Smooth muscle cell (in vitro differentiated cells): ENCODE data around the gene TIFAB. TPM values are rescaled to one million over a fixed set of nuclear protein-coding genes. Genes with fewer than 3 reads are reported as not detected.

ENCODE experiments used
- DNase-seq: peaks from one replicate; lab custom pipeline; 2025; ENCODE audit not compliant: unreplicated experiment; lab: John Stamatoyannopoulos, UW
- H2AFZ ChIP-seq: fragments of 200-600 bp; sonication (generic); 2 replicates; pipeline ENCODE4 v1.6.0; 2016; ENCODE audit warnings: antibody characterized with exemption, low read depth, mild to moderate bottlenecking
- H3F3A ChIP-seq: fragments of 200-600 bp; sonication (generic); 2 replicates; pipeline ENCODE4 v1.6.0; 2017; ENCODE audit warnings: antibody characterized with exemption, low read depth
- H3K27ac ChIP-seq: fragments of 200-600 bp; sonication (generic); 2 replicates; pipeline ENCODE4 v1.5.1; 2016; ENCODE audit warnings: low read depth, mild to moderate bottlenecking
- H3K27me3 ChIP-seq: fragments of 200-600 bp; sonication (generic); 2 replicates; pipeline ENCODE4 v1.6.1; 2016; ENCODE audit warnings: low read depth, mild to moderate bottlenecking
- H3K36me3 ChIP-seq: fragments of 200-600 bp; sonication (generic); 2 replicates; pipeline ENCODE4 v1.5.1; 2016; ENCODE audit warnings: low read depth
- H3K4me1 ChIP-seq: fragments of 200-600 bp; sonication (generic); 2 replicates; pipeline ENCODE4 v1.5.1; 2016; ENCODE audit warnings: low read depth
- H3K4me2 ChIP-seq: fragments of 200-600 bp; sonication (generic); 2 replicates; pipeline ENCODE4 v1.6.0; 2016; ENCODE audit warnings: mild to moderate bottlenecking
- H3K4me3 ChIP-seq: fragments of 200-600 bp; sonication (generic); 2 replicates; pipeline ENCODE4 v1.5.1; 2016; ENCODE audit warnings: mild to moderate bottlenecking
- H3K79me2 ChIP-seq: fragments of 200-600 bp; sonication (generic); 2 replicates; pipeline ENCODE4 v1.6.0; 2016; ENCODE audit warnings: low read depth, mild to moderate bottlenecking
- H3K9ac ChIP-seq: fragments of 200-600 bp; sonication (generic); 2 replicates; pipeline ENCODE4 v1.6.0; 2016; ENCODE audit warnings: low read depth
- H3K9me3 ChIP-seq: fragments of 200-600 bp; sonication (generic); replicated peaks from 2 replicates; pipeline ENCODE4 v1.5.1; 2016; ENCODE audit warnings: low read depth
- H4K20me1 ChIP-seq: fragments of 200-600 bp; sonication (generic); 2 replicates; pipeline ENCODE4 v1.6.0; 2016; ENCODE audit warnings: low read depth
- WGBS: methylation state at CpG from one replicate; pipeline ENCODE4 v1.1.7; 2016; ENCODE audit warnings: low lambda C conversion rate; 5-methylcytosine and 5-hydroxymethylcytosine counted together
- polyA plus RNA-seq: library from polyadenylated mRNA; unstranded; fragments of >200 nt; fragmentation: Nextera tagmentation; extraction: Ambion mirVana; gene quantifications from 2 replicates; pipeline ENCODE4 v1.2.1, GENCODE V29; 2016
- total RNA-seq: library from RNA; depleted of rRNA; stranded (reverse); fragments of >200 nt; gene quantifications from 2 replicates; pipeline ENCODE4 v1.2.3, GENCODE V29; 2014
- TF ChIP-seq, protein P1 (sequence below): fragments of 200-600 bp; sonication (generic); IDR thresholded peaks from 2 replicates; pipeline ENCODE4 v1.5.1; 2017; ENCODE audit warnings: borderline replicate concordance, mild to moderate bottlenecking, antibody characterized with exemption; ENCODE audit not compliant: insufficient read depth, poor library complexity, severe bottlenecking

Gene TIFAB
- total and polyA plus RNA-seq, 2 experiments from 2014 or later, result 0.08 TPM; not detected in 1

GRCh38 chr5:135449644-135450043 is 2.5 kb downstream of the TIFAB start:
- H3K9ac ChIP-seq, result peak overlapping the region; percentile 17
- no peaks in the 10 kb centered on the region for H4K20me1 ChIP-seq
- TF ChIP-seq, protein P1, sequence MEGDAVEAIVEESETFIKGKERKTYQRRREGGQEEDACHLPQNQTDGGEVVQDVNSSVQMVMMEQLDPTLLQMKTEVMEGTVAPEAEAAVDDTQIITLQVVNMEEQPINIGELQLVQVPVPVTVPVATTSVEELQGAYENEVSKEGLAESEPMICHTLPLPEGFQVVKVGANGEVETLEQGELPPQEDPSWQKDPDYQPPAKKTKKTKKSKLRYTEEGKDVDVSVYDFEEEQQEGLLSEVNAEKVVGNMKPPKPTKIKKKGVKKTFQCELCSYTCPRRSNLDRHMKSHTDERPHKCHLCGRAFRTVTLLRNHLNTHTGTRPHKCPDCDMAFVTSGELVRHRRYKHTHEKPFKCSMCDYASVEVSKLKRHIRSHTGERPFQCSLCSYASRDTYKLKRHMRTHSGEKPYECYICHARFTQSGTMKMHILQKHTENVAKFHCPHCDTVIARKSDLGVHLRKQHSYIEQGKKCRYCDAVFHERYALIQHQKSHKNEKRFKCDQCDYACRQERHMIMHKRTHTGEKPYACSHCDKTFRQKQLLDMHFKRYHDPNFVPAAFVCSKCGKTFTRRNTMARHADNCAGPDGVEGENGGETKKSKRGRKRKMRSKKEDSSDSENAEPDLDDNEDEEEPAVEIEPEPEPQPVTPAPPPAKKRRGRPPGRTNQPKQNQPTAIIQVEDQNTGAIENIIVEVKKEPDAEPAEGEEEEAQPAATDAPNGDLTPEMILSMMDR, result no peak
- no peaks in the 10 kb centered on the region for H3K4me1 ChIP-seq
- H3K4me2 ChIP-seq, result peak overlapping the region; percentile 11
- H3K36me3 ChIP-seq, result no peaks in the 10 kb centered on the region
- no peaks in the 10 kb centered on the region for H3K79me2 ChIP-seq
- H3K27me3 ChIP-seq, result no peaks in the 10 kb centered on the region
- 95% methylated on average over 12 of the region's 12 CpGs for WGBS
- no peak for DNase-seq
- H3K27ac ChIP-seq, result peak overlapping the region; percentile 86
- no peaks in the 10 kb centered on the region for H3K9me3 ChIP-seq
- H3K4me3 ChIP-seq, result no peak overlapping the region
- no peak overlapping the region for H2AFZ ChIP-seq
- peaks cover 8% of the 10 kb centered on the region for H3F3A ChIP-seq

DNA sequence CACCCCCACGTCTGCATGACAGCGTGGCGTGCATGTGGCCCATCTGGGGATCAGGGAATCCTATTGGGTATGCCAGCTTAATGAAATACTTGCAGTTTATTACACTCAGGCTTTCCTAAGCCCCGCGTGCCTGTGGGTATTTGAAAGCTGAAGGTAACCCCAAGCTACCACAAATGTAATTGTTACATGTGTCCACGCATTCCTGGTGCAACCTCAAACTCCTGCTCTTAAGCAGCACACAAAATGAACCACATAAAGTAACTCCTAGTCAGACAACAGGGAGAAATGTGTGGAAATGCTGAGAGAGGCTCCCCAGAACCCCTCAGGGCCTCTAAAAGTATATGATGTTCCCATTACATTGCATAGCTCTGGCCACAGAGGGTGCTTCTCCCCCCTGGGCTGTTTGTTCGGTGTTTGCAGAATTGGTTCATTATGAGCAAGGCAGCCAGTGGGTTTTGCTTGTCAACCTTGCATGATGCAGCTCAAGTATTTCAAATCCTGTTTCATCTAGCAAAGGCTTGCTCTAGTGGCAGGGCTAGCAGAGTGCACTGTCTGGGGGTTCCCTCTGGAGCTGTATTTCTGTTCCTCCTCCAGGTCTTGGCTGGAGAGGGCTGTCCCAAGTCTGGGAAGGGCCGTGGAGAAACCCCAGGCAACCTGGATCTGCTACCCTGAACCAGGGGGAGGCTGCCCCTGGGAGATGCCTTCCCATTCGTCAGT is 3.2 kb downstream of the TIFAB start:
- Histone ChIP-seq H3K9ac (peak overlapping the region; percentile 61), H3K79me2 (no peaks in the 10 kb centered on the region), H4K20me1 (no peaks in the 10 kb centered on the region), H2AFZ (no peak overlapping the region), H3K27me3 (no peaks in the 10 kb centered on the region), H3F3A (peaks cover 8% of the 10 kb centered on the region), H3K9me3 (no peaks in the 10 kb centered on the region), H3K4me3 (no peak overlapping the region), H3K36me3 (no peaks in the 10 kb centered on the region), H3K27ac (peak overlapping the region; percentile 86), H3K4me1 (peaks cover 4% of the 10 kb centered on the region), H3K4me2 (peak overlapping the region; percentile 11)
- DNase-seq, result no peak
- 50% methylated on average over 9 of the region's 9 CpGs for WGBS
- TF ChIP-seq, protein P1, result no peak

DNA sequence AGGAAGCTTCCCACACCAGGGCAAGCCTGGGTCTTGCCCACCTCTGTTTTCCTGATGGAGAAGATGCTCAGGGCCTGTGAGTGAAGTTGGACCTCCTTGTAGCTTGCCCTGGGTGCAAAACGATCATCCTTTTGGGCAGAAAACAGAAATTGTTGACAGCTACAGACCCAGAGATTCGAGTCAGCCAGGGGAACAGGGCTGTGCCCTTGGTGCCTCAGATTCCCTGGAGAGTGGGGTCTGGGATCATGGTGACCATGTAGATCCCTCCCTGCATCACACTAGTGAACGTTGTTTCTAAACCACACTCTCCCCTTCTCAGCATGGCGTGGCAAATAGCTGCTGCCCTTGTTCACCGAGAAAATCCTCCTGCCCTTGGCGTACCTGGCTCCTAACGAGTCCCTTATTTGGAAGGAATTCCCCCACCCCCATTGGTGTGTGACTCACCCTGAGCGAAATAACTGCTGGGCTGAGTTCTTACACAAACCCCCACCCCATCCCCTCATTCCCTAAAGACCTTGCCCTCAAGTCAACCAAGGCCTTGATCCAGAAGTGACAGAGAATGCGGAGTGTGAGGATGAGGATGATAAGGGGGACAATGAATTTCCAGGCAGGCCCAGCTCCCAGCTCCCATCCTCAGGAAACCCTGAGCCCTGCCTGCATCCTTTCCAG is 3.9 kb downstream of the TIFAB start:
- Histone ChIP-seq H3K4me3 (no peak overlapping the region), H3K36me3 (no peaks in the 10 kb centered on the region), H2AFZ (no peak overlapping the region), H3K79me2 (no peaks in the 10 kb centered on the region), H4K20me1 (no peaks in the 10 kb centered on the region), H3K27me3 (no peaks in the 10 kb centered on the region), H3K27ac (peak overlapping the region; percentile 86), H3F3A (peaks cover 8% of the 10 kb centered on the region), H3K4me1 (peaks cover 11% of the 10 kb centered on the region), H3K9ac (peak overlapping the region; percentile 61), H3K9me3 (no peaks in the 10 kb centered on the region), H3K4me2 (peak overlapping the region; percentile 24)
- TF ChIP-seq, protein P1, result no peak
- DNase-seq, result no peak
- 43% methylated on average over 9 of the region's 9 CpGs for WGBS
